ENCODE data around the gene CDH22.

The CDH22 gene

GRCh38 chr20:46206992-46207549 is 101.2 kb downstream of the CDH22 start:
- no peak for DNase-seq (ENCODE audit: low spot score)
- in situ Hi-C loops (cut with MboI; ENCODE audit: low pct_unique_long_range_greater_than_20kb, low sequenced_read_pairs, unreplicated experiment) = no loop called here
- TF ChIP-seq CTCF (IDR thresholded peaks at IDR 0.05; ENCODE audit: extremely low read depth, insufficient read depth, missing control alignments) = no peak

- in situ Hi-C loops (cut with MboI; ENCODE audit: low pct_unique_long_range_greater_than_20kb, low sequenced_read_pairs, unreplicated experiment) = no loop called here
- no peak for TF ChIP-seq CTCF (IDR thresholded peaks at IDR 0.05; ENCODE audit: extremely low read depth, insufficient read depth, missing control alignments)
- DNase-seq (ENCODE audit: low spot score) = peak; percentile 52
These were observed 102.3 kb downstream of the CDH22 start for GRCh38 chr20:46206025-46206424.

- no peak for TF ChIP-seq CTCF (IDR thresholded peaks at IDR 0.05; ENCODE audit: extremely low read depth, insufficient read depth, missing control alignments)
- in situ Hi-C loops (cut with MboI; ENCODE audit: low pct_unique_long_range_greater_than_20kb, low sequenced_read_pairs, unreplicated experiment) = no loop called here
- no peak for DNase-seq (ENCODE audit: low spot score)
These were observed 102.9 kb downstream of the CDH22 start for GRCh38 chr20:46205349-46205748.

- in situ Hi-C loops (cut with MboI; ENCODE audit: low pct_unique_long_range_greater_than_20kb, low sequenced_read_pairs, unreplicated experiment) = no loop called here
- DNase-seq (ENCODE audit: low spot score) = no peak
- TF ChIP-seq CTCF (IDR thresholded peaks at IDR 0.05; ENCODE audit: extremely low read depth, insufficient read depth, missing control alignments) = no peak
These were observed 103.6 kb downstream of the CDH22 start for GRCh38 chr20:46204594-46205186.

GRCh38 chr20:46203510-46203837 is 104.8 kb downstream of the CDH22 start:
- in situ Hi-C loops (cut with MboI; ENCODE audit: low pct_unique_long_range_greater_than_20kb, low sequenced_read_pairs, unreplicated experiment) = no loop called here
- DNase-seq (ENCODE audit: low spot score) = no peak
- no peak for TF ChIP-seq CTCF (IDR thresholded peaks at IDR 0.05; ENCODE audit: extremely low read depth, insufficient read depth, missing control alignments)

GRCh38 chr20:46202766-46203509 is 105.4 kb downstream of the CDH22 start:
- TF ChIP-seq CTCF (IDR thresholded peaks at IDR 0.05; ENCODE audit: extremely low read depth, insufficient read depth, missing control alignments) = no peak

More at GRCh38 chr20:46202766-46203509, 105.4 kb downstream of the CDH22 start:
- no peak for DNase-seq (ENCODE audit: low spot score)
- in situ Hi-C loops (cut with MboI; ENCODE audit: low pct_unique_long_range_greater_than_20kb, low sequenced_read_pairs, unreplicated experiment) = no loop called here

All from GM13977 (cell line).